Immature natural killer cell (primary cell): ENCODE data around the gene RPL12. TPM values are rescaled to one million over a fixed set of nuclear protein-coding genes. Genes with fewer than 3 reads are reported as not detected.
"Not testable (repeated sequence)": the region's sequence is repeated elsewhere in the genome, so short reads cannot be mapped to it uniquely, and the experiment has no call there.

Experiments
- DNase-seq, 3 donors: peaks; one replicate each; pipeline ENCODE4 v3.0.0; 2022; ENCODE audit warnings: mixed read lengths in 1 of 3
- H3K27ac Mint-ChIP-seq, 6 donors: one replicate each; pipeline ENCODE4 v1.8.0; 2020; ENCODE audit warnings: mixed read lengths in 6 of 6, mild to moderate bottlenecking in 5 of 6, inconsistent platforms in 4 of 6, moderate library complexity in 3 of 6
- H3K27me3 Mint-ChIP-seq, 3 donors: one replicate each; pipeline ENCODE4 v1.8.0; 2020 to 2021; ENCODE audit warnings: low read depth in 3 of 3, mild to moderate bottlenecking in 3 of 3, mixed read lengths in 3 of 3, moderate library complexity in 3 of 3, inconsistent platforms in 1 of 3
- H3K36me3 Mint-ChIP-seq, 3 donors: one replicate each; pipeline ENCODE4 v1.8.0; 2020; ENCODE audit warnings: mixed read lengths in 3 of 3, inconsistent platforms in 2 of 3, mild to moderate bottlenecking in 2 of 3
- H3K4me1 Mint-ChIP-seq, 2 donors: one replicate each; pipeline ENCODE4 v1.8.0; 2020; ENCODE audit warnings: inconsistent platforms in 2 of 2, mild to moderate bottlenecking in 2 of 2, mixed read lengths in 2 of 2, moderate library complexity in 1 of 2
- H3K4me3 Mint-ChIP-seq, 5 donors: one replicate each; pipeline ENCODE4 v1.8.0; 2020; ENCODE audit warnings: mild to moderate bottlenecking in 5 of 5, mixed read lengths in 5 of 5, inconsistent platforms in 3 of 5, moderate library complexity in 3 of 5
- H3K9me3 Mint-ChIP-seq, 6 donors: one replicate each; pipeline ENCODE4 v1.8.0; 2020; ENCODE audit warnings: mild to moderate bottlenecking in 6 of 6, mixed read lengths in 6 of 6, inconsistent platforms in 4 of 6, moderate library complexity in 3 of 6
- polyA plus RNA-seq, 3 donors: library from polyadenylated mRNA; unstranded; fragments of 300-500 nt; fragmentation: Illumina TruSeq; gene quantifications; one replicate each; pipeline ENCODE4 v1.2.3, GENCODE V29; 2021

The RPL12 gene
- polyA plus RNA-seq, 3 donors from 2014 or later: 517 to 724 (median 686) TPM

- H3K27me3 Mint-ChIP-seq: no peaks in the 10 kb centered on the region
- H3K4me3 Mint-ChIP-seq: no peak overlapping the region
- peaks cover 8 to 25% (median 13%) of the 10 kb centered on the region in 3 donors for H3K36me3 Mint-ChIP-seq
- no peaks in the 10 kb centered on the region for H3K4me1 Mint-ChIP-seq
- no peaks in the 10 kb centered on the region for H3K9me3 Mint-ChIP-seq
- H3K27ac Mint-ChIP-seq: no peak overlapping the region
- DNase-seq: no peak
Observed at GRCh38 chr9:127489471-127490115, 38.4 kb upstream of the RPL12 start.

GRCh38 chr9:127488946-127489345, 37.7 kb upstream of the RPL12 start:
- Mint-ChIP-seq H3K27me3 (no peaks in the 10 kb centered on the region), H3K36me3 (peaks cover 8 to 29% (median 13%) of the 10 kb centered on the region in 3 donors), H3K9me3 (no peaks in the 10 kb centered on the region), H3K4me3 (no peak overlapping the region), H3K4me1 (no peaks in the 10 kb centered on the region), H3K27ac (no peak overlapping the region)
- no peak for DNase-seq

GRCh38 chr9:127485995-127486394, 34.8 kb upstream of the RPL12 start:
- H3K36me3 Mint-ChIP-seq: peaks cover 13 to 24% (median 15%) of the 10 kb centered on the region in 3 donors
- H3K27ac Mint-ChIP-seq: no peak overlapping the region

GRCh38 chr9:127482662-127483061, 31.5 kb upstream of the RPL12 start:
- H3K9me3 Mint-ChIP-seq: no peaks in the 10 kb centered on the region
- DNase-seq: no peak

More at GRCh38 chr9:127485995-127486394, 34.8 kb upstream of the RPL12 start:
- H3K4me3 Mint-ChIP-seq: no peak overlapping the region
- H3K4me1 Mint-ChIP-seq: no peaks in the 10 kb centered on the region
- H3K27me3 Mint-ChIP-seq: peaks cover 0 to 4% (median 0%) of the 10 kb centered on the region in 3 donors
- no peak for DNase-seq
- no peaks in the 10 kb centered on the region for H3K9me3 Mint-ChIP-seq

GRCh38 chr9:127479507-127480081, 28.4 kb upstream of the RPL12 start:
- no peak overlapping the region for H3K27ac Mint-ChIP-seq
- no peaks in the 10 kb centered on the region for H3K9me3 Mint-ChIP-seq
- H3K4me3 Mint-ChIP-seq: no peak overlapping the region
- H3K27me3 Mint-ChIP-seq: peaks cover 0 to 4% (median 1%) of the 10 kb centered on the region in 3 donors
- no peak for DNase-seq
- peaks cover 13 to 28% (median 13%) of the 10 kb centered on the region in 3 donors for H3K36me3 Mint-ChIP-seq
- no peaks in the 10 kb centered on the region for H3K4me1 Mint-ChIP-seq

More at GRCh38 chr9:127482662-127483061, 31.5 kb upstream of the RPL12 start:
- peaks cover 13 to 33% (median 17%) of the 10 kb centered on the region in 3 donors for H3K36me3 Mint-ChIP-seq
- H3K4me3 Mint-ChIP-seq: no peak overlapping the region
- no peak overlapping the region for H3K27ac Mint-ChIP-seq
- H3K4me1 Mint-ChIP-seq: no peaks in the 10 kb centered on the region
- H3K27me3 Mint-ChIP-seq: peaks cover 0 to 4% (median 1%) of the 10 kb centered on the region in 3 donors

- H3K27me3 Mint-ChIP-seq: no peaks in the 10 kb centered on the region
- H3K4me1 Mint-ChIP-seq: no peaks in the 10 kb centered on the region
- no peak overlapping the region for H3K27ac Mint-ChIP-seq
- H3K9me3 Mint-ChIP-seq: no peaks in the 10 kb centered on the region
- H3K4me3 Mint-ChIP-seq: no peak overlapping the region
- H3K36me3 Mint-ChIP-seq: peaks cover 11 to 33% (median 15%) of the 10 kb centered on the region in 3 donors
- no peak for DNase-seq
Observed at GRCh38 chr9:127474592-127474991, 23.4 kb upstream of the RPL12 start.

- Mint-ChIP-seq H3K9me3 (no peaks in the 10 kb centered on the region), H3K27ac (no peak overlapping the region), H3K4me1 (no peaks in the 10 kb centered on the region), H3K36me3 (peaks cover 11 to 31% (median 14%) of the 10 kb centered on the region in 3 donors), H3K4me3 (no peak overlapping the region), H3K27me3 (no peaks in the 10 kb centered on the region)
- DNase-seq: no peak
Observed at GRCh38 chr9:127473932-127474331, 22.7 kb upstream of the RPL12 start.

GRCh38 chr9:127473501-127473900, 22.3 kb upstream of the RPL12 start:
- H3K27ac Mint-ChIP-seq: no peak overlapping the region

GRCh38 chr9:127470662-127471061, 19.5 kb upstream of the RPL12 start:
- Mint-ChIP-seq H3K27me3 (no peaks in the 10 kb centered on the region), H3K36me3 (peaks cover 7 to 22% (median 13%) of the 10 kb centered on the region in 3 donors), H3K4me1 (no peaks in the 10 kb centered on the region), H3K27ac (no peak overlapping the region), H3K4me3 (no peak overlapping the region), H3K9me3 (no peaks in the 10 kb centered on the region)
- no peak for DNase-seq

More at GRCh38 chr9:127473501-127473900, 22.3 kb upstream of the RPL12 start:
- H3K4me3 Mint-ChIP-seq: no peak overlapping the region
- H3K9me3 Mint-ChIP-seq: no peaks in the 10 kb centered on the region
- no peak for DNase-seq
- no peaks in the 10 kb centered on the region for H3K4me1 Mint-ChIP-seq
- H3K27me3 Mint-ChIP-seq: no peaks in the 10 kb centered on the region
- H3K36me3 Mint-ChIP-seq: peaks cover 11 to 29% (median 12%) of the 10 kb centered on the region in 3 donors

- no peaks in the 10 kb centered on the region for H3K4me1 Mint-ChIP-seq
- H3K27me3 Mint-ChIP-seq: no peaks in the 10 kb centered on the region
- H3K4me3 Mint-ChIP-seq: no peak overlapping the region
- H3K9me3 Mint-ChIP-seq: no peaks in the 10 kb centered on the region
- DNase-seq: no peak
- H3K36me3 Mint-ChIP-seq: peaks cover 6 to 13% (median 11%) of the 10 kb centered on the region in 3 donors
- no peak overlapping the region for H3K27ac Mint-ChIP-seq
Observed at GRCh38 chr9:127467621-127468020, 16.4 kb upstream of the RPL12 start.

GRCh38 chr9:127466407-127466917, 15.3 kb upstream of the RPL12 start:
- not testable (repeated sequence) for H3K4me1 Mint-ChIP-seq, H3K27me3 Mint-ChIP-seq, DNase-seq, H3K4me3 Mint-ChIP-seq, H3K27ac Mint-ChIP-seq, H3K9me3 Mint-ChIP-seq
- peaks cover 10 to 22% (median 19%) of the 10 kb centered on the region in 3 donors for H3K36me3 Mint-ChIP-seq

GRCh38 chr9:127463911-127464310, 12.7 kb upstream of the RPL12 start:
- Mint-ChIP-seq H3K36me3 (peaks cover 10 to 19% (median 16%) of the 10 kb centered on the region in 3 donors), H3K27me3 (peaks cover 0 to 2% (median 2%) of the 10 kb centered on the region in 3 donors), H3K27ac (no peak overlapping the region), H3K4me1 (no peaks in the 10 kb centered on the region), H3K4me3 (no peak overlapping the region), H3K9me3 (no peaks in the 10 kb centered on the region)
- DNase-seq: no peak

GRCh38 chr9:127463382-127463781, 12.2 kb upstream of the RPL12 start:
- Mint-ChIP-seq H3K27me3 (peaks cover 0 to 2% (median 2%) of the 10 kb centered on the region in 3 donors), H3K4me3 (no peak overlapping the region), H3K4me1 (no peaks in the 10 kb centered on the region), H3K36me3 (peaks cover 10 to 19% (median 16%) of the 10 kb centered on the region in 3 donors), H3K9me3 (no peaks in the 10 kb centered on the region), H3K27ac (no peak overlapping the region)
- DNase-seq: no peak

- Mint-ChIP-seq H3K36me3 (peaks cover 16 to 24% (median 21%) of the 10 kb centered on the region in 3 donors), H3K27me3 (peaks cover 0 to 2% (median 2%) of the 10 kb centered on the region in 3 donors), H3K4me3 (no peak overlapping the region), H3K27ac (no peak overlapping the region), H3K9me3 (no peaks in the 10 kb centered on the region), H3K4me1 (peaks cover 0 to 5% of the 10 kb centered on the region in 2 donors)
- DNase-seq: no peak
Observed at GRCh38 chr9:127458921-127459320, 7.7 kb upstream of the RPL12 start.
